H4 (cell line): Measurements from ENCODE around the gene MAP3K5. TPM values are rescaled to one million over a fixed set of nuclear protein-coding genes. Genes with fewer than 3 reads are reported as not detected.
A peak's percentile ranks its signal among the peaks of the same experiment; 100 is the strongest.

Source experiments
- DNase-seq: peaks from one replicate; pipeline ENCODE4 v3.0.0-alpha.2; 2015; ENCODE audit warnings: low spot score
- total RNA-seq: library from RNA; depleted of rRNA; stranded (reverse); fragments of >200 nt; shearing (Covaris generic); gene quantifications from 2 replicates; pipeline ENCODE4 v1.2.3, GENCODE V29; 2014

MAP3K5 gene
- total RNA-seq, 1 experiment from 2014 or later, result 2.1 TPM

GRCh38 chr6:136685540-136686108, 106.7 kb downstream of the MAP3K5 start:
- no peak for DNase-seq

- DNase-seq, result no peak
These were observed 107.8 kb downstream of the MAP3K5 start for GRCh38 chr6:136684466-136684865.

DNA sequence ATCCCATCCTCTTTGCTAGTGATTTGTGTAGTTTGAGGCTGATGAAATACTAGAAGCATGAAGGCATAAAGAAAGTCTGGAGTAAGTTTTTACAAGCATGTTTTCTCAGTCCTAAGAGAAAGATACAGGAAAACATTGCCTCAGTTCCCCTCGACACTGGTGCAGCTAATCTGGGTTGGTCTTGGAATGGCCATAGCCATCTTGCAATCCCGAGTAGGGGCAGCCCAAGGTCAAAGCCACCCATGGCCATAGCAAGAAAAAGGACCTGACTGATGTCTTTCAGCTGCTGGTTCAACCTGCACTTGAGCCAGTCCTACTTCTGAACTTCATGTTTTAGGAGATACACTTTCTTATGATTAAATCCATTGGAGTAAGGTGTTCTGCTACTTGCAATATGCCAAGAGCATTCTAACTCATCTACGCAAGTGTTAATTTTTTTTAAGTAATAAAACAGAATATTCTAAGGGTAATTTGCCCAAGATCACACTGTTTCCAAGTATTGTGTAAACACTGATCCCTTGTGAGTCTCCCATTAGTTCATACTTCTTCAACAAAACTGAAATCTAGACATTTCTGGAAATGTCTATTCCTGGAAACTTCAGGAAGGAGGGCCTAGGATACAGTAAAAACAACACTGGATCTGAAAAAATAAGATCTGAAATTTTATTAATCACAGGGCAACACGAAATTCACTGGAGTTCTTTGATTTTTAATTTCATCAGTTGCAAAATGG, 108.9 kb downstream of the MAP3K5 start:
- DNase-seq, result no peak

DNA sequence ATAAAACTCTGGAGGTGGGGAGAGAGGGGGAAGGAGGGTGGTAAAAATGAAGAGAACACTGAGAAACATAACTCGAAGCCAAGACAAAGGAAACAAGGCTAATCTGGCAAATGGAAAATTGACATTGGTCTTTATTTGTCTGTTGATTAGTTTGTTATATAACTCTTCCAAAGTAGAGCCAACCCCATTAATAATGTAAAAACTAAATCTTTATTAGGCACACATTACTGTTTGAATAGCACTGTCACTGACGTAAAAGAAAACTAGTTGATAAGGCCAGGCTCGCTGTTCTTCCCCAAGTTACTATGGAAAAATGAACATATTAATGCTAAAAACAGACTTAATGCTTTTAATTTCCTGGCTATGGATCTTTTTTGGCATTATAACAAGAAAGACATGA, 110.0 kb downstream of the MAP3K5 start:
- DNase-seq, result no peak

- no peak for DNase-seq
These were observed 114.5 kb downstream of the MAP3K5 start for GRCh38 chr6:136677822-136678221.

DNA sequence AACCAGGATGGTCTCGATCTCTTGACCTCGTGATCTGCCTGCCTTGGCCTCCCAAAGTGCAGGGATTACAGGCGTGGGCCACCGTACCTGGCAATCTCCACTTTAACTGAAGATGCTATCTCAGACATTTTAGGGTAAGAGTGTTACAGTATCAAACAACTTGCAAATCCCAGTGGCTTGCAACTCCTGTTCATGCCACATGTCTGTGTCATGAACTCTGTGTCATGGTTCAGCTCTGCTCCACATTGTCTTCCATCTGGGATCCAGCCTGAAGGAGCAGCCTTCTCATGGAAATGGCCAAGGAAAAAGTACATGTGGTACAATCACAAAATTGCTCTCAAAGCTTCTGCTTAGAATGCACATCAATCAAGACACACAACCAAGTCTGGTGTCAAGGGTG, 114.9 kb downstream of the MAP3K5 start:
- DNase-seq, result no peak

GRCh38 chr6:136676075-136676474, 116.2 kb downstream of the MAP3K5 start:
- DNase-seq, result no peak

GRCh38 chr6:136673571-136673970, 118.7 kb downstream of the MAP3K5 start:
- no peak for DNase-seq

- DNase-seq, result no peak
These were observed 120.1 kb downstream of the MAP3K5 start for GRCh38 chr6:136672144-136672543.

DNA sequence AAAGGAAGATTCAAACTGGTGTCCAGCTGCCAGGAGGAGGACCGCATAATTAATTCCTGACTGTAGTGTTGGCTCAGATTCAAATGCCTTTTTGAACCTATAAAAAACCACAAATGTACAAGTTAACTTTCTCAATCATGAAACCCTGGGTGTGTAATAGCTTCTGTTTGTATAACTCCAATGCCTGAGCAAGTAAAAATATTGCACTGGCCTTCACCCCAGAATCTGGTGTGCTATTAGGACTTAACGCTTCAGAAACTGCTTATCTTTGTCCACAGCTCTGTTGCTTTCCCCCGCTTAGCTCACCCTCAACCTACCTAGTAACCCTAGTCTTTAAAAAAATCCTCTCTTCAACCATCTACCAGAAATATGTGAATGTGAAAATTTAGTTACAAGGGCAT, 123.0 kb downstream of the MAP3K5 start:
- peak; percentile 56 for DNase-seq

GRCh38 chr6:136668571-136668970, 123.7 kb downstream of the MAP3K5 start:
- DNase-seq, result no peak

- DNase-seq, result no peak
These were observed 126.2 kb downstream of the MAP3K5 start for GRCh38 chr6:136666041-136666440.

- DNase-seq, result no peak
These were observed 129.7 kb downstream of the MAP3K5 start for GRCh38 chr6:136662347-136663237.

DNA sequence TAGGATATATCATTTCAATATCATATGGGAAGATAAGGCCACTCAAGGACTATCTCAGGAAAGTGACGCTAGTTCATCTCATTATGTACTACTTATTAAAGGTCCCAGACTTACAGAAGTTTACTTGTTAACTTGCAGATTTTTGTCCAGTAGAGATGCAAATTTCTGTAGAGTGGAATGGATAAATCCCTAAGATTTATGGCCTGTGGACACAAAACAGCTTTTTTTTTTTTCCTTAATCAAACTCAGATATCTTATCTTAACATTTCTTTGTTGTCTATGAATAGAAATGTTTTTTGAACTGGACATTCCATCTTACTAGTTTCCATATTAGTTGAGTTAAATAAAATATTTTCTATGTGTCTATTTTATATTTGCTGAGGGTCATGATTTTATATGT, 131.6 kb downstream of the MAP3K5 start:
- DNase-seq, result no peak

GRCh38 chr6:136659991-136660499, 132.2 kb downstream of the MAP3K5 start:
- DNase-seq, result no peak

DNA sequence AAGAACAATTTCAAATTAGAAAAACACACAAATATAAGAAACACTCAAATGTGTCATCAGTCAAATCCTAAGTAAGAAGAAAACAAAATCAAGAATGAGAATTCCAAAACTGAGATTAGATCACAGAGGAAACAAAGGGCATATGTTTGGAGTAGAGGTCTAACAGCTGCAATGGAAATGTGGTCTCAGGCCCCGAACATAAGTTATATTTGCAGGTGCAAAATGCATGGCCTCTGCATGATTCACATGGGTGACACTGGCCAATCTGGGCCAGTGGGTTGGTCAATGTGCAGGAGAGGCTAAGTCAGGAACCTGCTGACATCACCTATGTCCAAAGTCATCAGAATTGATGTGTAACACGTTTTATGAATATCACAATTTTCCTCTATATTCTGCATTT, 133.6 kb downstream of the MAP3K5 start:
- no peak for DNase-seq

DNA sequence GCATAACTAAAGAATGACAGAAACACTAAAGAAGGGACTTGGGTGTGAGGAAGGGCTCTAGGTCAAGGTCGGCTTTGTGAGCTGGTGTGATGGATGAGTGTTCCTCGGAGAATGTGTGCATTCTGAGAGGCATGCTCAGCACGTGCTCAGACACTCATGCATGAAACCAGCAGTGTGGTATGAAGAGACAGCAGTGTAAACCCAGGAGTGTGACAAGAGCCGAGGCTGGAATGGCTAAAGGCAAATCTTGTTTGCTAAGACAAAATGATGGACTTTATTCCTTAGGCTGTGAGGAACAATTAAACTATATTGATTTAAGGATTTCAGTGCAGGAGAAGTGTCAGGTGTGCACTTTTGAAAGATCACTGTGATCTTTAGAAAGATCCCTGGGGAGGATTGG, 134.6 kb downstream of the MAP3K5 start:
- no peak for DNase-seq

DNA sequence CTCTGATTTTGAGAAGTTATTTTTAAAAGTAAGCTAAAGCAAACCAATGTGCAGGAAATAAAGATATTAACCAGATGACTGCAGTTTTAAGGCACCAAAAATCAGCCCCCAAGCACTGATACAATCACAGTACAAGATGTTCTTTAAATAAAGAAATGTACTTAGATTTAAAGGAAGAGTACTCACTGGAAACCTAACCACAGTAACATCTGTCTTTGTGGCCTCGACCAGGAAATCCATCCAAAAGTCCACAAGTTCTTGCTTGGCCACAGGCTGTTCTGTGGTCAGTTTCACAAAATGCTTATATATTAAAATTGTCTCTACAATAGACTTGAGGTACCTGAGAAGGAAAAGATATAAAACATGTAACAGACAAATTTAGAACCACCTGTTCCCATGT, 136.2 kb downstream of the MAP3K5 start:
- no peak for DNase-seq

DNA sequence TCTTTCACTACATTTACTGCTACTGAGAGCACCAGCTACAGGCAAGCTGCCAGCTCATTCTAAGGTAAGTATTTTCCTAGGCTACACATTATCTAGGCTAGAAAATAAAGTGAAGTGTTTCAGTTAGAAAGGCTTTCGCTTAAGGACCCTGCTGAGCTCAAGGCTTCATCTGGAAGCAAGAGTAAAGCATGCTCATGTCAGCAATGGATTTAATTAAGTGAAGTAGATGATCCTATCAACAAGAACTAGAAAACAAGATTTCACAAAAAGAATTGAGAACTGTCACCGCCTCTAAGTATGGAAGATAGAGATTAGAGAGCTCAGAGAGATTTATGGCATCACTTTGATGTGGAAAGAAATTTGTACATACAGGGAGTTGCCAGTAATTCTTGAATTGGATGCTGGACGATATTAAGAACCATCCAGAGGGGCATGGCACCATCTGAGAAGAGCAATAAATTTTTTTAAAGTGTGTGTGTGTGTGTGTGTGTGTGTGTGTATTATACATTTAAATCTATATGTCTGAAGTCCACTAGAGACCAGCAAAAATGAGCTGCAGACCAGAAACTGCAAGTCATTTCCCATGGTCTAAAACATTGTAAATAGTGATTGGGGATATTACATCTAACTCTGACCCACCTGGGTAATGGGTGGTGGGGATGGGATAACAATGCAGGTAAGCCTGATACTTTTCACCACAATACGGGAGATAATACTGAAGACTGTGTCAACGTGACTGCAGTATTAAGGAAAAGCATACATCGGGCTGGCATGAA, 136.8 kb downstream of the MAP3K5 start:
- no peak for DNase-seq

DNA sequence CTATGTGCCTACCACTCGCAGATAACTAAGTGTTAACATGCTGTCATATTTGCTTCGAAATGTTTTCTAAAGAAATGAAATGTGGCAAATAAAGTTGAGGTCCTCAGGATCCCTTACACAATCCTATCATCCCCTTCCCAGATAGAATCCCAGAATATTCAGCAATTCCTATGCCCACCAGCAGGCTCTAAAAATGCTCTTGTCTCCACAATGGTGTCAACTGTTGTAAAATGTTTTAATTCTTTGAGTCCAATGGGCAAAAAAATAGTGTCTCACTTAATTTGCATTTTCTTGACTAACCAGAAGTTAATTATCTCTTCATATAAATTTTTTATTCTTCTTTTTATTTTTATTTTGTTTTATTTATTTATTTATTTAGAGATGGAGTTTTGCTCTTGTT, 138.2 kb downstream of the MAP3K5 start:
- no peak for DNase-seq

- DNase-seq, result no peak
These were observed 139.6 kb downstream of the MAP3K5 start for GRCh38 chr6:136652656-136653055.

DNA sequence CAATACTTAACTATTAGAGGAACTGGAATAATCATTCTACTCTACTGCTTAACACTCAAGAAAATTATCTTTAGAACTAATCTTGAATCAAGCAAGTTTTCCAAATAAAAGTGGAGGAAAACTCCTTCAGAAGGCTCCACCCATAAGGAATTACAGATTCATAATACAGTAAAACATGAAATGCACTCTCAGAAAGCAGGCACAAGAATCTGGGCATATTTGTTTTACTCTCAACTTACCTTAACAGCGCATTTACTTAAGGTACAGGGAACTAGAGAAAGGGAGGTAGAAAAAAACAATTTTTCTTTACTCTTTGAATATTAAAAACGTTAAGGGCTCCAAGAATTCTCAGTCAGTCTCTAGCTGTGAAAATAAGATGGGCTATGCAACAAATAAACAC, 140.3 kb downstream of the MAP3K5 start:
- DNase-seq, result no peak
